Measurements from ENCODE around the gene CNTN5. TPM values are rescaled to one million over a fixed set of nuclear protein-coding genes. Genes with fewer than 3 reads are reported as not detected.
"Not testable (repeated sequence)": the region's sequence is repeated elsewhere in the genome, so short reads cannot be mapped to it uniquely, and the experiment has no call there.

Gene CNTN5
- total RNA-seq, 1 donor from 2014 or later: 1.6 TPM

DNA sequence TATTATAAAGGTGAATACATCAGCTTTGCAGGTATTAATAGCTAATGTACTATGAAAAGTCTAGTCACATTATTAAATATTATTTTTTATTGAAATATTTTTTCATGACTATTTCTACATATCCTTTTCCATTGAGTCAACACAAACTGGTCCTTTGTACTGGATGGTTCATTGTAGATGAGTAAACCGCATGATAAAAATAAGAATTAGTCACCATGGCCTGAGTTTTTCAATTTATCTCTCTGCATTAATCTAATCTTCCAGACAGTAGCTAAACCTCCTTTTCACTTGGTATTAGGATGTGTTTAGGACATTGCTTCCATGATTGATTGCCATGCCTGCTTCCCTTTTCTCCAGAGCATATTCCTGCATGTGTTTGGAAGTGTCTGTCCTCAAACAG lies 1227.0 kb downstream of the CNTN5 start:
- Mint-ChIP-seq H3K4me3 (ENCODE audit: unreplicated experiment) (no peak overlapping the region), H3K36me3 (ENCODE audit: unreplicated experiment) (no peaks in the 10 kb centered on the region), H3K27me3 (ENCODE audit: unreplicated experiment) (no peaks in the 10 kb centered on the region), H3K27ac (ENCODE audit: unreplicated experiment) (no peak overlapping the region), H3K4me1 (ENCODE audit: low read depth, unreplicated experiment) (no peaks in the 10 kb centered on the region), H3K9me3 (ENCODE audit: unreplicated experiment) (peaks cover 2% of the 10 kb centered on the region)
- DNase-seq: no peak
- TF ChIP-seq, protein P1, sequence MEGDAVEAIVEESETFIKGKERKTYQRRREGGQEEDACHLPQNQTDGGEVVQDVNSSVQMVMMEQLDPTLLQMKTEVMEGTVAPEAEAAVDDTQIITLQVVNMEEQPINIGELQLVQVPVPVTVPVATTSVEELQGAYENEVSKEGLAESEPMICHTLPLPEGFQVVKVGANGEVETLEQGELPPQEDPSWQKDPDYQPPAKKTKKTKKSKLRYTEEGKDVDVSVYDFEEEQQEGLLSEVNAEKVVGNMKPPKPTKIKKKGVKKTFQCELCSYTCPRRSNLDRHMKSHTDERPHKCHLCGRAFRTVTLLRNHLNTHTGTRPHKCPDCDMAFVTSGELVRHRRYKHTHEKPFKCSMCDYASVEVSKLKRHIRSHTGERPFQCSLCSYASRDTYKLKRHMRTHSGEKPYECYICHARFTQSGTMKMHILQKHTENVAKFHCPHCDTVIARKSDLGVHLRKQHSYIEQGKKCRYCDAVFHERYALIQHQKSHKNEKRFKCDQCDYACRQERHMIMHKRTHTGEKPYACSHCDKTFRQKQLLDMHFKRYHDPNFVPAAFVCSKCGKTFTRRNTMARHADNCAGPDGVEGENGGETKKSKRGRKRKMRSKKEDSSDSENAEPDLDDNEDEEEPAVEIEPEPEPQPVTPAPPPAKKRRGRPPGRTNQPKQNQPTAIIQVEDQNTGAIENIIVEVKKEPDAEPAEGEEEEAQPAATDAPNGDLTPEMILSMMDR (IDR thresholded peaks at IDR 0.05; ENCODE audit: partially characterized antibody, unreplicated experiment): no peak

DNA sequence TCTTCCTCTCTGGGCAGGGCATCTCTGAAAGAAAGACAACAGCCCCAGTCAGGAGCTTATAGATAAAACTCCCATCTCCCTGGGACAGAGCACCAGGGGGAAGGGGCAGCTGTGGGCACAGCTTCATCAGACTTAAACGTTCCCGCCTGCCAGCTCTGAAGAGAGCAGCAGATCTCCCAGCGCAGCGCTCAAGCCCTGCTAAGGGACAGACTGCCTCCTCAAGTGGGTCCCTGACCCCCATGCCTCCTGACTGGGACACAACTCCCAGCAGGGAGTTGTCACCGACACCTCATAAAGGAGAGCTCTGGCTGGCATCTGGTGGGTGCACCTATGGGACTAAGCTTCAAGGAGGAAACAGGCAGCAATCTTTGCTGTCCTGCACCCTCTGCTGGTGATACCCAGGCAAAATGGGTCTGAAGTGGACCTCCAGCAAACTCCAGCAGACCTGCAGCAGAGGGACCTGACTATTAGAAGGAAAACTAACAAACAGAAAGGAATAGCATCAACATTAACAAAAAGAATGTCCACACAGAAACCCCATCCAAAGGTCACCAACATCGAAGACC lies 1236.6 kb downstream of the CNTN5 start:
- H3K27ac Mint-ChIP-seq (ENCODE audit: unreplicated experiment); H3K4me3 Mint-ChIP-seq (ENCODE audit: unreplicated experiment); H3K4me1 Mint-ChIP-seq (ENCODE audit: low read depth, unreplicated experiment); H3K36me3 Mint-ChIP-seq (ENCODE audit: unreplicated experiment); DNase-seq; H3K9me3 Mint-ChIP-seq (ENCODE audit: unreplicated experiment); H3K27me3 Mint-ChIP-seq (ENCODE audit: unreplicated experiment): not testable (repeated sequence)

DNA sequence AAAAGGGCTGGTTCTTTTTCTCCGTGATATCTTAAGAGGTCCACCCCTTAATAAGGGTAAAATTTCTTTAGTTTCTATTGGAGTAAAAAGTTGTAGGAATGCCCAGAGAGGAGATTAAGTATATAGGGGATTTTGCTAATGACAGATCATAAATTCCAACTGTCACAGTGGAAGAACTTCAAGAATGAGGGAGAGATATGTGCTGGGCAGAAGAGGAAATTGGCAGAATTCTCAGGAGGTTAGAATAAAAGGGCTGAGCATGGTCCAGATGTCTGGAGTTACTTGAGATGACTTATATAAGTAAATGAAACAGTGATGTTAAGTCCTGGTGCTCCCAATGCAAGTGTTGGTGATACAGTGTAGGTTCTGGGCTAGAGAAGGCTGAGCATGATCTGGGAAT lies 1248.8 kb downstream of the CNTN5 start:
- no peaks in the 10 kb centered on the region for H3K9me3 Mint-ChIP-seq (ENCODE audit: unreplicated experiment)
- no peak overlapping the region for H3K4me3 Mint-ChIP-seq (ENCODE audit: unreplicated experiment)
- no peak for DNase-seq
- TF ChIP-seq, protein P1 (IDR thresholded peaks at IDR 0.05; ENCODE audit: partially characterized antibody, unreplicated experiment): no peak
- H3K4me1 Mint-ChIP-seq (ENCODE audit: low read depth, unreplicated experiment): no peaks in the 10 kb centered on the region
- no peaks in the 10 kb centered on the region for H3K27me3 Mint-ChIP-seq (ENCODE audit: unreplicated experiment)
- no peak overlapping the region for H3K27ac Mint-ChIP-seq (ENCODE audit: unreplicated experiment)
- no peaks in the 10 kb centered on the region for H3K36me3 Mint-ChIP-seq (ENCODE audit: unreplicated experiment)

DNA sequence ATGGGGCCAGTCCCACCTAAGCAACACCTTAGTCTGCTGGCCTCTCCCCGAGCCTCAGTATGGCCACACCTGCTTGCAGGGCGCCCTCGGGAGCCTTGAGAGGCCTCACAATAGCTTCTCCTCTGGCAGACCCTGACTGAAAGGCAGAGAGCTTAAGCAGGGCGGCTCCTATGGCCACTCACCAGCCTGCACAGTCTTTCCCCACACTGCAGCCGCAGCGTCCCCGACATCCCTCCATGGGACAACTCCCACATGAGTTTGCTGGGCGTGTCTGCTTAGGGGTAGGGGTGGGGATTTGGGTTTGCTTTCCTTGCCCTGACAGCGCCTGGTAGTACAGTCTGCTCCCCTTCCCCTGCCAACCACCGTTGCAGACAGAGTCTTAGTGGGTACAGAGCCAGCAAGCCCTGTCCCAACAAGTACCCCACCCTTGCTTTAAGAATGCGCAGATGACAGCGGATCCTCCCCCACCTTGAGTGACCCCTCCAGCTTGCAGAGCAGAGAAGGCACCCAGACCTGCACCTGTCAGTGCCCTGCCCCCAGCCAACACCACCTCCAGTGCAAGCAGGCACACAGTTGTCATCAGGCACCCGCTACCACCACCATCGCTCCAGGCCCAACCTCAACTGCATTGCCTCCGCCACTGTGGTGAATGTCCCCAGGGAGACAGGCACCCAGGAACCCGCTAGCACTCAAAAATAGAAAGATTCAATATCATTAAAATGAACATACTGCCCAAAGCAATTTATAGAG lies 1252.5 kb downstream of the CNTN5 start:
- TF ChIP-seq, protein P1 (IDR thresholded peaks at IDR 0.05; ENCODE audit: partially characterized antibody, unreplicated experiment): no peak
- no peaks in the 10 kb centered on the region for H3K36me3 Mint-ChIP-seq (ENCODE audit: unreplicated experiment)
- peaks cover 1% of the 10 kb centered on the region for H3K9me3 Mint-ChIP-seq (ENCODE audit: unreplicated experiment)
- H3K4me1 Mint-ChIP-seq (ENCODE audit: low read depth, unreplicated experiment): no peaks in the 10 kb centered on the region
- H3K4me3 Mint-ChIP-seq (ENCODE audit: unreplicated experiment): no peak overlapping the region
- no peak for DNase-seq
- H3K27me3 Mint-ChIP-seq (ENCODE audit: unreplicated experiment): no peaks in the 10 kb centered on the region
- no peak overlapping the region for H3K27ac Mint-ChIP-seq (ENCODE audit: unreplicated experiment)

DNA sequence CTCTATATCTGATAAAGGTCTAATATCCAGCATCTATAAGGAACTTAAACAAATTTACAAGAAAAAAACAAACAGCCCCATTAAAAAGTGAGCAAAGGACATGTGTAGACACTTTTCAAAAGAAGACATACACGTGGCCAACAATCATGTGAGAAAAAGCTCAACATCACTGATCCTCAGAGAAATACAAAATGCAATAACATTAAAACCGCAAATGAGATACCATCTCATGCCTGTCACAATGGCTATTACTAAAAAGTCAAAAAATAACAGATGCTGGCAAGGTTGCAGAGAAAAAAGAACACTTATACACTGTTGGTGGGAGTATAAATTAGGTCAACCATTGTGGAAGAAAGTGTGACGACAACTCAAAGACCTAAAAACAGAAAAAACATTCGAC lies 1253.7 kb downstream of the CNTN5 start:
- H3K27ac Mint-ChIP-seq (ENCODE audit: unreplicated experiment); H3K9me3 Mint-ChIP-seq (ENCODE audit: unreplicated experiment); H3K27me3 Mint-ChIP-seq (ENCODE audit: unreplicated experiment); DNase-seq; H3K4me1 Mint-ChIP-seq (ENCODE audit: low read depth, unreplicated experiment); H3K36me3 Mint-ChIP-seq (ENCODE audit: unreplicated experiment); H3K4me3 Mint-ChIP-seq (ENCODE audit: unreplicated experiment): not testable (repeated sequence)

DNA sequence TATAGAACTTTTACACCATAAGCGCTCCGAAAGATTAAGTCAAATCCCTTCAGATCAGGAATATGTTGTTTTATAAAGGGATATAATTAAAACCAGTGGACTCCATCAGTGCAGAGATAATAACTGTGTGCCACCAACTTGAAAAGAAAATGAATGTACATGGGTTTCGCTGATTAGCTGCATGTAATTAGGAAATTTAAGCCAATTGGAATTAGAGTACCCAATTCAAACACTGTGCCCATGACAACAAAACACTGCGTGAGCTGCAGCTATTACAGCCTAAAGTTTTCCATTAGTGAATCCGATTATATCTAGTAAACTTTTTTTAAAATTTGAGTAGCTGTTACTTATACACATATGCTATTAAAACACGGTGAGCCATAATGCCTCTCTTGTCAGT lies 1274.0 kb downstream of the CNTN5 start:
- Mint-ChIP-seq H3K27ac (ENCODE audit: unreplicated experiment) (no peak overlapping the region), H3K4me3 (ENCODE audit: unreplicated experiment) (no peak overlapping the region), H3K9me3 (ENCODE audit: unreplicated experiment) (no peaks in the 10 kb centered on the region), H3K4me1 (ENCODE audit: low read depth, unreplicated experiment) (no peaks in the 10 kb centered on the region), H3K36me3 (ENCODE audit: unreplicated experiment) (no peaks in the 10 kb centered on the region), H3K27me3 (ENCODE audit: unreplicated experiment) (no peaks in the 10 kb centered on the region)
- DNase-seq: no peak
- TF ChIP-seq, protein P1 (IDR thresholded peaks at IDR 0.05; ENCODE audit: partially characterized antibody, unreplicated experiment): no peak
